Mucosa of descending colon (tissue), 3 donors: ENCODE results near the gene PDE4D. TPM values are rescaled to one million over a fixed set of nuclear protein-coding genes. Genes with fewer than 3 reads are reported as not detected.
"Not testable (repeated sequence)": the region's sequence is repeated elsewhere in the genome, so short reads cannot be mapped to it uniquely, and the experiment has no call there.

Source experiments
- ATAC-seq: fragments of 200-7000 bp; cut with Tn5 transposase; one replicate; pipeline ENCODE4 v1.9.1; 2020; ENCODE audit warnings: mild to moderate bottlenecking, moderate library complexity
- DNase-seq, 3 donors: peaks; one replicate each; pipeline ENCODE4 v3.0.0-alpha.2; 2020
- H3K36me3 ChIP-seq: fragments of 200-600 bp; one replicate; pipeline ENCODE4 v1.8.0; 2021; ENCODE audit warnings: low read depth, mild to moderate bottlenecking
- H3K4me1 ChIP-seq: fragments of 200-600 bp; one replicate; pipeline ENCODE4 v1.8.0; 2021; ENCODE audit warnings: low read depth, mild to moderate bottlenecking
- H3K4me3 ChIP-seq: fragments of 200-600 bp; one replicate; pipeline ENCODE4 v1.8.0; 2021; ENCODE audit warnings: mild to moderate bottlenecking
- H3K9me3 ChIP-seq: fragments of 200-600 bp; one replicate; pipeline ENCODE4 v1.8.0; 2021; ENCODE audit warnings: mild to moderate bottlenecking
- CTCF ChIP-seq: fragments of 200-600 bp; IDR thresholded peaks from one replicate; pipeline ENCODE4 v1.8.0; 2022; ENCODE audit warnings: antibody characterized with exemption, mild to moderate bottlenecking
- intact Hi-C, 2 donors: fragments of 100-400 bp; cut with DNase I in 1 of 2; cut with micrococcal nuclease in 1 of 2; formaldehyde crosslinking; loops; one replicate each; pipeline versions ENCODE4 v1.11.0 to v1.11.1; 2022; cut with DNase I, micrococcal nuclease
- total RNA-seq, 3 donors: library from RNA; stranded (reverse); fragmentation: NEBNext Ultra II Directional in 2 of 3; extraction: Animal tissue kit (Norgen Biotek cat#: 25700) in 2 of 3; gene quantifications; one replicate each; pipeline versions ENCODE4 v1.2.1 to v1.2.4, GENCODE V29; 2021 to 2023
- donor health status: DM: no; HTN: no; CAD: no; lungs with moderate emphysema.
- donor health status: DM: no; HTN: no; CAD: no.
- donor health status: DM: no; HTN: yes; CAD: no.

Gene PDE4D
- total RNA-seq, 3 donors from 2014 or later, result 37.9 to 137 (median 100) TPM

DNA sequence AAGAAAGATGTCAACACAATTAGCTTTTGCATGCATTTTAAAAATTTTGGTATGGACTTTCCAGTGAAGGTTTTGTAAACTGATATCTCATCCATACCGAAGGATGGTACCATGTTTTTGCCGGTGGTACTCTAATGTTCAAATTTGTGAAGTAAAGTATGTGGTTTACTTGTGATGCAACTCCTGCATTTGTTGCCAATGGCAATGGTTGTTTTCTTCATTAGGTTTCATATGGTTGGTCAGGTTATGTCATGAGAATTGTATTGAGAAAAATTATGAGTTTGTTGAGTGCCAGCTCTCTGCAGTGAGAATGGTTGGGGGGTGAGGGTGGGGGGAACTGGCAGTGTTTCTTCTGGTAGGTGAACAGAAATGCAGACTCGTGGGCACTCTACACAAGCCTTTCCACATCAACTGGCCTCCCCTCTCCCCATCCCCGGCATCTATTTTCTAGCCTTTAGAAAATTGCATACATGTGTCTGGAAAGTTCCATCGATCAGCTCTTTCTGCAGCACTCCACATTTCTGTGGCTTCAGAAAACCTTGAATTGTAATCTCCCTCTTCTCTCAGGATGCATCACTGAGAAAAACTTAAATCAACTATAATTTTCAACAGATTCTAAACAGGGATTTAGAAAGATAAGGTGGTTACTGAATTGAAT lies 107.7 kb downstream of the PDE4D start:
- Histone ChIP-seq H3K36me3 (no peaks in the 10 kb centered on the region), H3K4me1 (no peaks in the 10 kb centered on the region), H3K4me3 (no peak overlapping the region), H3K9me3 (no peaks in the 10 kb centered on the region)
- ATAC-seq, result no peak
- no peak for TF ChIP-seq CTCF
- DNase-seq, result no peak
- intact Hi-C loops, result no loop called here

DNA sequence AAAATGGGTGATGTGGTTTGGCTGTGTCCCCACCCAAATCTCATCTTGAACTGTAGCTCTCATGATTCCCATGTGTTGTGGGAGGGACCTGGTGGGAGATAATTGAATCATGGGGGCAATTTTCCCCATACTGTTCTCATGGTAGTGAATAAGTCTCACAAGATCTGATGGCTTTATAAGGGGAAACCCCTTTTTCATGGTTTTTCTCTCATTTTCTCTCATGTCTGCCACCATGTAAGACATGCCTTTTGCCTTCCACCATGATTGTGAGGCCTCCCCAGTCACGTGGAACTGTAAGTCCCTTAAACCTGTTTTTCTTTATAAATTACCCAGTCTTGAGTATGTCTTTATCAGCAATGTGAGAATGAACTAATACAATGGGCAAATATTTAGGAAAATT lies 108.8 kb downstream of the PDE4D start:
- intact Hi-C loops, ATAC-seq, H3K4me1 ChIP-seq: not testable (repeated sequence)

GRCh38 chr5:59783264-59783663 lies 110.3 kb downstream of the PDE4D start:
- DNase-seq (no peak), ATAC-seq (no peak)
- intact Hi-C loops, result no loop called here
- Histone ChIP-seq H3K36me3 (no peaks in the 10 kb centered on the region), H3K4me1 (no peaks in the 10 kb centered on the region), H3K9me3 (no peaks in the 10 kb centered on the region), H3K4me3 (no peak overlapping the region)
- TF ChIP-seq CTCF, result no peak

More for the DNA sequence above, 108.8 kb downstream of the PDE4D start:
- not testable (repeated sequence) for H3K4me3 ChIP-seq, H3K36me3 ChIP-seq, DNase-seq, H3K9me3 ChIP-seq

- no peak for TF ChIP-seq CTCF
- no peaks in the 10 kb centered on the region for H3K4me1 ChIP-seq
- no peaks in the 10 kb centered on the region for H3K9me3 ChIP-seq
- H3K4me3 ChIP-seq, result no peak overlapping the region
- intact Hi-C loops, result no loop called here
- H3K36me3 ChIP-seq, result no peaks in the 10 kb centered on the region
- DNase-seq (no peak), ATAC-seq (no peak)
Measured at GRCh38 chr5:59782856-59783255, 110.7 kb downstream of the PDE4D start.

- Histone ChIP-seq H3K4me1 (no peaks in the 10 kb centered on the region), H3K36me3 (no peaks in the 10 kb centered on the region), H3K4me3 (no peak overlapping the region), H3K9me3 (no peaks in the 10 kb centered on the region)
- intact Hi-C loops, result no loop called here
- DNase-seq (no peak), ATAC-seq (no peak)
- TF ChIP-seq CTCF, result no peak
Measured at GRCh38 chr5:59779453-59779852, 114.1 kb downstream of the PDE4D start.

- TF ChIP-seq CTCF, result no peak
- Histone ChIP-seq H3K4me1 (no peaks in the 10 kb centered on the region), H3K9me3 (no peaks in the 10 kb centered on the region), H3K4me3 (no peak overlapping the region), H3K36me3 (no peaks in the 10 kb centered on the region)
- no peak for DNase-seq
- ATAC-seq, result no peak
- intact Hi-C loops, result no loop called here
Measured at GRCh38 chr5:59777028-59777427, 116.5 kb downstream of the PDE4D start.
